ENCODE results near the gene DCC. TPM values are rescaled to one million over a fixed set of nuclear protein-coding genes. Genes with fewer than 3 reads are reported as not detected.

DCC gene
- total RNA-seq, 1 experiment from 2014 or later: 1.7 TPM

DNA sequence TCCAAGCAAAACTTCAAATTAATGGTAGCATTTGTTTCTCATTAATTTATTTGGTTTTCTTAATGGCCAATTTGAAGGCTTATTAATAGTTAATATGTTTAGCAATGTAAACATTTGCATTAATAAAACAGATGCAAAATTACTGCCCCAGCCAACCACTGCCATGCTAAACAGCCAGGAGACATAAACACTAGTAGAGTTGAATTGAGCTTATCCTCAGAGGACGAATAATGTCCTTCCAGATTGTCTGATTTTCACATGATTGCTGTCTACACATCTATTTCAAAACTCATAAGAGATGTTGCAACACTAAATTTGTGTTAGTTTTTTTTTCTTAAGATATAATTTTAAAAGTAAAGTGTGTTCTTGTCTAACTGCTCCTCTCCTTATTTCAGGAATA is 128.5 kb downstream of the DCC start:
- Histone ChIP-seq H3K4me1 (no peaks in the 10 kb centered on the region), H3K4me3 (no peak overlapping the region), H3K9me3 (replicated peaks) (no peaks in the 10 kb centered on the region), H3K27ac (no peak overlapping the region), H3K36me3 (no peaks in the 10 kb centered on the region), H3K27me3 (no peaks in the 10 kb centered on the region)
- no peak for DNase-seq

DNA sequence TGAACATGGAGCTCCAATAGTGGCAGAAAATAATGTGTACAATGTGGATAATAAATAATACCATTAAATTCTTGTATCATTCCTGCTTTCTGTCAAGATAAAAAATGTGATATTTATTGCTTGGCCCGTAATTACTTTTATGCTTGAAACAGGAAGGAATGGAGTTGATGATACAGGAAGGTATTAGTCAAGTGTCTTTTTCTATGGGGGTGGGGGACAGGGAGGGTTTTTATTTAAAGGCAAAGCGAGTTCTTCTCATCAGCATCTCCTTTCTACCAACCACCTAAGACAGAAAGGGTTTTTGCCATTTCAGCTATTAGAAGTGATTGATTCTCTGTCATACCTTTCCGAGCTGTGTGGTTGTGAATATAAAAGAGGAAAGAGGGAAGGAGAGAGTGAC is 135.3 kb downstream of the DCC start:
- H3K9me3 ChIP-seq (replicated peaks): no peaks in the 10 kb centered on the region
- H3K4me1 ChIP-seq: no peaks in the 10 kb centered on the region
- H3K36me3 ChIP-seq: no peaks in the 10 kb centered on the region
- no peaks in the 10 kb centered on the region for H3K27me3 ChIP-seq
- no peak overlapping the region for H3K4me3 ChIP-seq
- no peak overlapping the region for H3K27ac ChIP-seq
- DNase-seq: no peak

DNA sequence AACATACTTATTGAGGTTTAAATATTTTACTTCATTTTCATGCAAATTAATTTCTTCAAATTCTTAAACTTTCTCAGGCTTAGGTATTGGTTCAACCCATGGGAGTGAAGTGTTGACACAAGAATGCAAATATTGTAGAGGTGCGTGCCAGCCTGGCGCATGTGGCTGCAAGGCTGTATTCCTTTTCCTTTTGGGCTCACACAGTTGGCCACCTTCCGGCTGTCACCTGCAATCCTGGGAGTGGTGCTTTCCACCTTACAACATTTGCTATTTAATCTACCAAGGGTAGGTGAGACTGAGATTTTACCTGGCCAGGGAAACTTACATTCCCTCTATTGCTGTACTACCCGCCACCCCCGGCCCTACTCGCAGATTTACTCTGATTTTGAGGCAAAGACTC is 141.1 kb downstream of the DCC start:
- Histone ChIP-seq H3K4me3 (no peak overlapping the region), H3K27me3 (no peaks in the 10 kb centered on the region), H3K4me1 (no peaks in the 10 kb centered on the region), H3K27ac (no peak overlapping the region), H3K9me3 (replicated peaks) (no peaks in the 10 kb centered on the region), H3K36me3 (no peaks in the 10 kb centered on the region)
- DNase-seq: no peak

DNA sequence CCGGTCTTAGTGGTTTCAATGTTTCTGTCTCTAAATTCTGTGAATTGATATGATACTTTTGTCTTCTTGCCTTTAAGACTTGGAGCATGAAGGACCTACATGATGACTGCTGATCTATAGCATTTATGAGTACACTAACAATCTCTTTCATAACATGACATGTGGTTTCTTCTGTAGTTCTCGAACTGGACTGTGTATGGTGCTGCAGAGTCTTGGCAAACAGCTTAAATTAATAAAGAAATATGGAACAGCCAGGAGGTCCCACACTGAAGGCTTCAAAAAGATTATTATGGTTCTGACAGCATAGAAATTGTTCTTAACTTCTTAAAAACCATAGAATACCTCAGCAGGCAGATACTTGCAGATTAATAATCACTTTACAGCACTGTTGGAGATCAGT is 145.0 kb downstream of the DCC start:
- no peak overlapping the region for H3K4me3 ChIP-seq
- no peaks in the 10 kb centered on the region for H3K9me3 ChIP-seq (replicated peaks)
- H3K36me3 ChIP-seq: no peaks in the 10 kb centered on the region
- DNase-seq: no peak
- no peaks in the 10 kb centered on the region for H3K27me3 ChIP-seq
- no peak overlapping the region for H3K27ac ChIP-seq
- H3K4me1 ChIP-seq: no peaks in the 10 kb centered on the region

DNA sequence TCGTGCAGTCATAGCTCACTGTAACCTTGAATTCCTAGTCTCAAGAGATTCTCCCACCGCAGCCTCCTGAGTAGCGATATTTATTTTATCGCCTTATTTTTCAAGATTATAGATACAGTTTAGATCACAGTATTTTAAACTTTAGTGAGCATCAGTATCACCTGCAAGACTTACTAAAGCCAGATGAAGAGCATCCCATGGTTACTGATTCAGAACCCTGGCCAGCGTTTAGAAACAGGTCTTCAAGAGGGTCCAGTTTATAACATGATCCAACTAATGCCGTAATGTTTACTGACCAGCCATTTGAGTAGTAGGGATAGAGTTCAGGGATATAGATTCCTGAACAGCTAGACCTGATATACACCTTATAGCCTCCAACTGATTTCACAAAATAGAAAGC is 146.1 kb downstream of the DCC start:
- Histone ChIP-seq H3K36me3 (no peaks in the 10 kb centered on the region), H3K27me3 (no peaks in the 10 kb centered on the region), H3K27ac (no peak overlapping the region), H3K4me3 (no peak overlapping the region), H3K4me1 (no peaks in the 10 kb centered on the region), H3K9me3 (replicated peaks) (no peaks in the 10 kb centered on the region)
- DNase-seq: no peak

DNA sequence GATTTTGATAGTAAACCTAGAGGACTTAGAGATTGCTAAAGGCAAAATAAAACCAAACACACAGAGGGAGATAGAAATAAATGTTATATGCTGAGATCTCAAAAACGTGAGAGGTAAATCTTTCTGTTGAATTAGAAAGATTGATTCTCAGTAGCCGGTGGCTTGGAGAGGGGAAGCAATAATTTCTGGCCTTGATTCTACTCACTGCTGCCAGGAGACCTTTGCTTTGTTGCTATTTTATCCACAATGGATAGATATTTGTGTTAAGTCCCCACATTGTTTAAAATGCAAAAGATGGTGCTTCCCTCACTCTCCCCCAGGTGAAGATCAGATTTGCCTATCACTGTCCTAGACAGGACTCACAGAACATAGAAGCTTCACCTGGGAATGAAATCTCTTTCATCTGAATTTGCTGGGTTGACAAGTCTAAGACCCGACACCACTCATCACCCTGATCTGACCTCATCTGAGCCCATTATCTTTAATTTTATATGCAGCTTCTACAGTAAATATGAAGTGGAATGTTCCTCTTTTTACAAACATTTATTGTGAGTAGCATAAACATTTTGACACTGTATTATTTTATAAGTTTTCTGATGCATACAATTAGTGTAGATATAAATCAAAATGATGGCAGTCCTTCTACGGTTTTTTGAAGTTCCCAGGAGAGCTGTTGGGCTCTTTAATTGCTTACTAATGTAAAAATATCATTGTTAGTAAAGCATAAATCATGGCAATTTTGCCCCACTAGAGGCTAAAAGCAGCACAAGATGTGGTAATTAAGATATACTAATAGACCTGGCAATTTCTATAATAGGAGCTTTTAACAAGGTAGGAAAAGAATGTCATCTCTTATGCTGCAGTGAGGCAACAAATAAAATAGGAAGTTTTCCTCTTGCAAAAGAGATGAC is 149.7 kb downstream of the DCC start:
- 0 out of 2 replicates have a peak, but pooled peaks cover 6% of the 10 kb centered on the region for H3K9me3 ChIP-seq (replicated peaks)
- no peak overlapping the region for H3K27ac ChIP-seq
- no peaks in the 10 kb centered on the region for H3K4me1 ChIP-seq
- no peak overlapping the region for H3K4me3 ChIP-seq
- H3K27me3 ChIP-seq: no peaks in the 10 kb centered on the region
- no peaks in the 10 kb centered on the region for H3K36me3 ChIP-seq
- no peak for DNase-seq

DNA sequence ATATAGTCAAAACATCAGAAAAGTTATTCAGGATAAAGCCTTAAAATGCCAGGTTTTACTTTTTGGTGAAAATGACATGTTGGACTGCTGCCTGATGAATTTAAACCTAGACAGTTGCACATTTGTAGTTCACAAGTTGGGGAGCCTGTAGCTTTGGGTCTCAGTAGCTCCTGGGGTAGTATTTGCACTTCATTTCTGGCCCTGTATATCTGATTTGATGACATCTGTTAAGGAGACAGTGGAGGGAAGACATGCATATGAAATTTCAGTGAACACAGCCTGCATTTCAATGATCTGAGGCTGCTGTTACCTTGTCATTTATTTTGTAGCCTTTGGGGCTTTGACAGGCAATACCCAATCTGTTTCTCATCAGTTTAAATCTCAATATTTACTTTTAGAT is 156.4 kb downstream of the DCC start:
- Histone ChIP-seq H3K27me3 (no peaks in the 10 kb centered on the region), H3K4me1 (peaks cover 12% of the 10 kb centered on the region), H3K27ac (no peak overlapping the region), H3K36me3 (no peaks in the 10 kb centered on the region), H3K9me3 (replicated peaks) (0 out of 2 replicates have a peak, but pooled peaks cover 6% of the 10 kb centered on the region), H3K4me3 (no peak overlapping the region)
- DNase-seq: no peak

DNA sequence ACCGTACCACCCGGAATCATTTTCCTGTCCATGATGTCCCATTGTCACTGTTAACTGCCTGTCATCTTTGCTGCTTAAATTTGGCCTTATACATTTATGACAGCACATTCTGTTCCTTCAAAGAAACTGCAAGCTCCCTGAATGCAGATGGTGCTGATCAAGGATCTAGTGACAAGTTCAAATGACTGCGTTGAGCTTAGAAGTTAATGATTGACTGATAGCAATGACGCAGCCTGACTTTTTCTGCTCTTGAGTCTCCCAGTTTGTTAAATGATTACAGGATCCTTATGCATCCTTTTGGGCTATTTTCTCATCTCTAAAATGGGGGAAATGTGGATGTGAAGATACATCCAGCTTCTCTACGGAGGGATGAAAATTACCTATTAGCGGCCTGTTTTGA is 159.0 kb downstream of the DCC start:
- Histone ChIP-seq H3K9me3 (replicated peaks) (0 out of 2 replicates have a peak, but pooled peaks cover 4% of the 10 kb centered on the region), H3K36me3 (no peaks in the 10 kb centered on the region), H3K27ac (no peak overlapping the region), H3K4me3 (no peak overlapping the region), H3K4me1 (peaks cover 12% of the 10 kb centered on the region), H3K27me3 (no peaks in the 10 kb centered on the region)
- DNase-seq: no peak

DNA sequence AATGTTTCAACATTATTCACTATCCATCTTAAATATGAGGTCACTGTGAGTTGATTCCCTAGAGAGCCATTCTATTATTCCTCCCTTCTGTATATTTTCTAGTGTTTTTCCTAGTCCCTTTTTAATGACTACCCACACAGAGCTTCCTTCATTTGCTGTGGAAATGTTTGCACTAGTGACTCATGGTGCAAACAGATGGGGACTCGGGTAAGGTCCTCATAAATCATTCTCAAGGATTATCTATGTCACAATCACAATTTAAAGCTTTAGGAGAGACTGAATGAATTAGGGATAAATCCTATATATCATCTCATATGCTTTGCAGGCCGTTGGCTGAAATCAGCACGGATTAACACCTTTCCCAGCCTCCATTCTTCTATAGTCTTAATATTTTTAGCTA is 159.6 kb downstream of the DCC start:
- peak; percentile 15 to 71 for DNase-seq

DNA sequence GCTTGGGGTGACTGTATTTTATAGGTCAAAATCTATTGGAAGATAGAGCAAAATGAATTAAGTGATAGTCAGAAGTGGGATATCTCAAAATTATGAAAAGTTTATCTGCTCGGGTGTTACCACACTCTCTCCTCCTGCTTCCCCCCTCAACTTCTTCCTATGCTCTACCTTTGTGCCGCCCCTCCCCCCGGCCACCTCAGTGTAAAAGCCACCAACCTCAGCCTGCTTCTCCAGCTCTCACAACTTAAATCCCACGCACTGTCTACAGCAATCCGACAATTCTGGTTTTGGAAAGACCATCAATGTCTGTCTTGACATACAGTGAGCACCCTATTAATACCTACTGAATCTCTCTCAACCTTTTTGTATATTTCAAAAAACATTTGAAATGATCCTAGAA is 164.6 kb downstream of the DCC start:
- no peaks in the 10 kb centered on the region for H3K9me3 ChIP-seq (replicated peaks)
- H3K27ac ChIP-seq: no peak overlapping the region
- no peaks in the 10 kb centered on the region for H3K36me3 ChIP-seq
- H3K27me3 ChIP-seq: no peaks in the 10 kb centered on the region
- peaks cover 6% of the 10 kb centered on the region for H3K4me1 ChIP-seq
- DNase-seq: no peak
- no peak overlapping the region for H3K4me3 ChIP-seq

More for the DNA sequence above, 159.6 kb downstream of the DCC start:
- H3K36me3 ChIP-seq: no peaks in the 10 kb centered on the region
- no peaks in the 10 kb centered on the region for H3K27me3 ChIP-seq
- H3K9me3 ChIP-seq (replicated peaks): no peaks in the 10 kb centered on the region
- no peak overlapping the region for H3K27ac ChIP-seq
- peaks cover 12% of the 10 kb centered on the region for H3K4me1 ChIP-seq
- no peak overlapping the region for H3K4me3 ChIP-seq

DNA sequence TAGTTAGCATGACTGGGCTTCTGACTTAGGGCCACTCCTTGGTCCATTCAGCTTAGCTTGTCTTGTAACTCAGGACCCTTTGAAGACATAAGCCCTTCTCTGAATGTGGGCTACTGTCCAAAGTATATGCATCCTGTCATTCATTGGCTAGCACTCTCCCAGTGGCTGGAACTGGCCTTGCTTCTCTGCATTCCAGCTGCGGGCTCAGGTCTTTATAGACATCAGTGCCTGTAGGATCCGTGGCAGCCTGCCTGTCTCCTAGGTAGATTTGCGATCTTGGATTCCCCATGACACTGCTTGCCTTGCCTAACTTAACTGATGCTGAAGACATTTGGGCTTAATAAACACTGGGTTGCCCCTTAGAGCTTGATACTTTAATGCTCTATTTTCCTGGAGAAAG is 170.1 kb downstream of the DCC start:
- Histone ChIP-seq H3K27ac (no peak overlapping the region), H3K27me3 (no peaks in the 10 kb centered on the region), H3K9me3 (replicated peaks) (no peaks in the 10 kb centered on the region), H3K4me3 (no peak overlapping the region), H3K4me1 (no peaks in the 10 kb centered on the region), H3K36me3 (no peaks in the 10 kb centered on the region)
- DNase-seq: no peak

DNA sequence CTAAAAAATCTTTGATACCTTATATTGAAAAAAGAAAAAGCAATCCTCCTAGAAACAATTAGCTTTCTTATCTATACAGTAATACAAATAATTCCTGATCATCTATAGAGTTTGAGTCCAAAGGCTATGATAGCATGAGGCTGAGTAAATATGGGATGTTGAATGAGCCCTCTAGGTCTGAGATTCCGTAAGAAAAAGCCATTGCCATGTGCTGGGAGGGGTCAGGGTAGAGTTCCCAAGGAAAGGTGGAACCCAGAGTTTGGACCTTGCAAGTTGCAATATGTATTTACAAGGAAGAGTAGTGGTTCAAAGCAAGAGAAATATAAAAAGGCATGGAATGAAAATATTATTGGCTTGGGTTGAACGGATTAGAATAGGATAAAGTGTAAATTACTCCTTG is 178.1 kb downstream of the DCC start:
- Histone ChIP-seq H3K9me3 (replicated peaks) (no peaks in the 10 kb centered on the region), H3K4me1 (no peaks in the 10 kb centered on the region), H3K27me3 (no peaks in the 10 kb centered on the region), H3K4me3 (no peak overlapping the region), H3K27ac (no peak overlapping the region), H3K36me3 (no peaks in the 10 kb centered on the region)
- no peak for DNase-seq

DNA sequence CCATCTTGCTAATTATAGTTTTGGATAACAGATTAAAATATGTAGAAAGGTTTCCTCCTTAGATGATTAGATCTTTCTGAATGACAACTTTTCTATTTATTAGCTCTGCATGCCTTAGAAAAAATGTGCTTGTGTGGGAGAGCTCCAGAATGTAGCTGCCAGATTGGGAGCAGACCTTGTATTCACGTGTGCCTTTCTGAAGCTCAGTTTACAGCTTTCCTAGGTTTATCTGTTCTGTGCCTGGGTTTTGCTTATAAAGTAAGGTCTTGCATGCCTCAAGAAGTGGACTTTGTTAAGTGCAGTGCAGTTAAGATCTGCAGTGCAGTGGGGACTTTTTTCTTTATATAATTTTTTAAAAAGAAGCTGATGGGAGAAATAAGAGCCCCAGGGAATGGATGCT is 179.0 kb downstream of the DCC start:
- no peak for DNase-seq
- H3K27me3 ChIP-seq: no peaks in the 10 kb centered on the region
- H3K36me3 ChIP-seq: no peaks in the 10 kb centered on the region
- no peak overlapping the region for H3K27ac ChIP-seq
- H3K4me1 ChIP-seq: no peaks in the 10 kb centered on the region
- H3K9me3 ChIP-seq (replicated peaks): no peaks in the 10 kb centered on the region
- no peak overlapping the region for H3K4me3 ChIP-seq

DNA sequence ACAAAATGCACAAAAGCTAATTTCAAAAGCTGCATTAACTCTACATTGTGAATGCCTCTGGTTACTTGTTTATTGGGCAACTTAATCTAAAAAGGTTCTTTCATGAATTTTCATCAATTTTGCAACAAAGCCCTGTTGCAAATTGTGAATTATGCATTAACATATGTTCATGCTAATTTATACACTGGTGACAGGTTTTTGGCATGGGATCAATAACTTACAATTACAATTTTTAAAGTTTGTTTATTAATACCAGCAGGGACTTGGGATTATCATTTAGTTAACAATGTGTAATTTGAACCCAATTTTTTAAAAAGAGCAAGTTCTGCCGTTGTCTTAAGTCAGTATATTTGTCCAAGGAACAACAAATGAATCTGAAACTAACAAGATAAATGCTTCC is 183.6 kb downstream of the DCC start:
- H3K4me3 ChIP-seq: no peak overlapping the region
- H3K36me3 ChIP-seq: no peaks in the 10 kb centered on the region
- no peak for DNase-seq
- no peaks in the 10 kb centered on the region for H3K27me3 ChIP-seq
- no peaks in the 10 kb centered on the region for H3K9me3 ChIP-seq (replicated peaks)
- no peak overlapping the region for H3K27ac ChIP-seq
- H3K4me1 ChIP-seq: no peaks in the 10 kb centered on the region

DNA sequence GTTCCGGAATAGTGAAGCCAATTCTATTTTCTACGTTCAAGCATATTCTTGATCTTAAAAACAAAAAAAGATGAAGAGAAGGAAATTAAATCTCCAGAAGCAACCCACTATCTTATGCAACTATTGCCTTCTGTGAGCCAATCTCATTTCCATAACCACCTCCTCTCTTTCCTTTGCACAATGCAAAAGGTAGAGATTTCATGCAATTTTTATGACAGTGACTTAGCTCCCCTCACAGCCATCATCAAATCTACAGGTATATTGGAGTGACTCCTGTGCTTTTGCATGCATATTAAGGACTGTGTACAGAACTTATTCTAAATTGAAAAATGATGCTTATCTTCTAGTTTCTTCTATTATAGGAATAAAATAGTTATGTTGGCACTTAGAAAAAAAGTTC is 191.8 kb downstream of the DCC start:
- Histone ChIP-seq H3K27me3 (no peaks in the 10 kb centered on the region), H3K9me3 (replicated peaks) (no peaks in the 10 kb centered on the region), H3K27ac (no peak overlapping the region), H3K4me3 (no peak overlapping the region), H3K4me1 (no peaks in the 10 kb centered on the region), H3K36me3 (no peaks in the 10 kb centered on the region)
- no peak for DNase-seq

DNA sequence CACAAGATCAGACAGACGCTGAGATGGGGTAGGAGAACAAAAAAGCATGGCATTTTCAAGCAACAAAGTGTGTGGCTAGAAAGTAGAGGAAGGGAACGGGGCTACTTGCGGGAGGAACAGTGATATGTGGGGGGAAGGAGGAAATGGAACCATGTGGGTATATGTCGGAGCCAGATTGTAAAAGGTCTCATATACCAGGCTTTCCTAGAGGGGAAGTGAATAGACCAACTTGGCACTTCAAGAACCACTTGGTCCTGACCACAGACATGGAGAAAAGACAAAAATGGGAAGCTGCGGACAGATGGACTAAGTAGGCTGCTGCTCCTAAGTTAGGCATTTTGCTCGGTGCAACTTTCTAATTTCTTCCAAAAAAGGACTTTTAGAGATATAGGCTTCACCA is 196.0 kb downstream of the DCC start:
- Histone ChIP-seq H3K4me3 (no peak overlapping the region), H3K4me1 (no peaks in the 10 kb centered on the region; the same call in 1 of the 2 replicates), H3K36me3 (no peaks in the 10 kb centered on the region), H3K27ac (no peak overlapping the region), H3K27me3 (no peaks in the 10 kb centered on the region), H3K9me3 (replicated peaks) (no peaks in the 10 kb centered on the region)
- DNase-seq: no peak

Measured in SJCRH30 (cell line).